ENCODE measurements around the gene VAV2. TPM values are rescaled to one million over a fixed set of nuclear protein-coding genes. Genes with fewer than 3 reads are reported as not detected.

Gene VAV2
- total and polyA plus RNA-seq, 7 donors: 3.8 to 23.3 (median 7.2) TPM

DNA sequence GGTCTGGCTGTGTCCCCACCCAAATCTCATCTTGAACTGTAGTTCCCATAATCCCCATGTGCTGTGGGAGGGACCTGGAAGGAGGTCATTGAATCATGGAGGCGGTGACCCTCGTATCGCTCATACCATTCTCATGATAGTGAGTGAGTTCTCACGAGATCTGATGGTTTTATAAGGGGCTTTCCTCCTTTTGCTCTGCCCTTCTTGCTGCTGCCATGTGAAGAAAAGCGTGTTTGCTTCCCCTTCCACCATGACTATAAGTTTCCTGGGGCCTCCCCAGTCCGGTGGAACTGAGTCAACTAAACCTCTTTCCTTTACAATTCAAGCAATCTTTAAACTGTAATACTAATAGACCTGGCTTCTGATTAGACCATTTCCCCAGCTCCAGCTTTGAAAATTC is 161.8 kb downstream of the VAV2 start:
- DNase-seq: no peak
- no peaks in the 10 kb centered on the region for H3K27me3 ChIP-seq
- H3K36me3 ChIP-seq: no peaks in the 10 kb centered on the region
- no peak overlapping the region for H3K27ac ChIP-seq
- H3K4me3 ChIP-seq: no peak overlapping the region
- TF ChIP-seq EP300 (IDR thresholded peaks at IDR 0.05) (no peak), POLR2AphosphoS5 (IDR thresholded peaks at IDR 0.05) (no peak), POLR2A (IDR thresholded peaks at IDR 0.05) (no peak), CTCF (IDR thresholded peaks at IDR 0.05) (no peak)
- 83 to 88% methylated on average over 6 of the region's 6 CpGs for WGBS, 2 donors
- no peaks in the 10 kb centered on the region for H3K9me3 ChIP-seq
- intact Hi-C loops (cut with DNase I): no loop called here
- peaks cover 0 to 11% (median 0%) of the 10 kb centered on the region in 4 donors for H3K4me1 ChIP-seq

DNA sequence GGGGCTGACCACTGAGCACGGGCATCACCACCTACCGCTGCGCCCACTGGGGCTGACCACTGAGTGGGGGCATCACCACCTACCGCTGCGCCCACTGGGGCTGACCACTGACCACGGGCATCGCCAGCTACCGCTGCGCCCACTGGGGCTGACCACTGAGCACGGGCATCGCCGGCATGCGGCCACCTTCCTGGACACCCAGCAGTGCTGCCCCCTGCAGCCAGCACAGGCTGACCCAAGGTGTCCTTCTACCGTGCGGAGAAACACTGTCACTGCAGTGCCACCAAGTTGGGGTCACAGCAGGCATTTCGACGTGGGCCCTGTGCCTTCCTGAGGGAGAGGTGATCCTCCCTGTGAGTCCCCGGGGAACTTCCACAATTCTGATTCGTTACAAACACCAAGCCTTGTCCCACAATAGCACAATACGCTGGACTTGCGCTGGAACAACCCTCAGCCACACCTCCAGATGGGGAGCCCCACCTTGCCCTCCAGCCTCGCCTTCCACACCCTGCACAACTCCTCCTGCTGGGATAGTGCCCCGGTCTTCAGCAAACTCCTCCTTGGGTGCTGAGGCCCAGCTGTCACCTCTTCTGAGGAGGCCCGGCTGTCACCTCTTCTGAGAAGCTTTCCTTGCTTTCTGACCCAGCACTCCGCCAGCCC is 163.7 kb downstream of the VAV2 start:
- no peak for DNase-seq
- intact Hi-C loops (cut with DNase I): no loop called here
- H3K9me3 ChIP-seq: no peaks in the 10 kb centered on the region
- H3K4me1 ChIP-seq: peaks cover 0 to 11% (median 0%) of the 10 kb centered on the region in 4 donors
- no peaks in the 10 kb centered on the region for H3K27me3 ChIP-seq
- H3K36me3 ChIP-seq: no peaks in the 10 kb centered on the region
- 80 to 82% methylated on average over 19 to 21 of the region's 25 CpGs for WGBS, 2 donors
- TF ChIP-seq EP300 (IDR thresholded peaks at IDR 0.05) (no peak), POLR2AphosphoS5 (IDR thresholded peaks at IDR 0.05) (no peak), CTCF (IDR thresholded peaks at IDR 0.05) (no peak), POLR2A (IDR thresholded peaks at IDR 0.05) (no peak)
- H3K4me3 ChIP-seq: no peak overlapping the region
- no peak overlapping the region for H3K27ac ChIP-seq

DNA sequence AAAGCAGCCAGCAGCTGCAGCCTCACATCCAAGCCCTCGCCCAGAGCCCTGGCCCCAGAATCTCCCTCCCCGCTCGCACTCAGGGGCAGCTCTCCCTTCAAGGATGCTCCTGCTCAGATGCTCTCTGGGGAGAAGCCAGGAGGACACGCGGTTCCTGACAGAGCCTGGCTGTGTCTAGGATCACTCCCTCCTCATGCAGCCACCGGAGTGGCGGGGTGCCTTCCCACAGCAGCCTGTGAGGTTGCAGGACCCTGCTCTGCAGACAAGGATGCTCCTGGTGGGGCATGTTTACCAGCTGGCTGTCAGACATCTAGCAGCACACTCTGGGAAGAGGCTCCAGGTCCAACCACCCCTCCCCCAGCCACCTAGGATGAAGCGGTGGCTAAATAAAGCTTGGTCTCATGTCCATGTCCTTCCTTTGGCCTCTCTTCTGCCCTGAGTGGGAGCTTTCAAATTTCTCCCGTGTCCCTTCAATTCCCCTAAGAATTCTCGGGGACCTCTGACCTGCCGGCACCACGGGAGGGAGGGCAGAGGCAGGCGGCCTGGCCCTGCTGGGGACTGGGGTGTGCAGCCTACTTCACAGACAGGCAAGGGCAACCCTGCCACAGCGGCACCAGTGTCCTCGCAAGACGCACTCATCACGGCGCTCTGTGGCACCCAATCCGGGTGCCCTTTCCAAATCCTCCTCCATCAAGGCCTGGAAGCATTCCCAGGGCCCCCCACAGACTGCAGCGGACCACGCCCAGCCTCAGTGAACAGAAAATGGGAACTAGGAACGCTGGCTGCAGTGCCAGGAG is 165.6 kb downstream of the VAV2 start:
- Histone ChIP-seq H3K27me3 (no peaks in the 10 kb centered on the region), H3K9me3 (no peaks in the 10 kb centered on the region), H3K4me1 (peaks cover 0 to 11% (median 0%) of the 10 kb centered on the region in 4 donors), H3K36me3 (no peaks in the 10 kb centered on the region), H3K27ac (peak overlapping the region in 1 of 4 donors; percentile 3), H3K4me3 (no peak overlapping the region)
- intact Hi-C loops (cut with DNase I): no loop called here
- DNase-seq: no peak
- TF ChIP-seq POLR2AphosphoS5 (IDR thresholded peaks at IDR 0.05) (no peak), CTCF (IDR thresholded peaks at IDR 0.05) (no peak), EP300 (IDR thresholded peaks at IDR 0.05) (no peak), POLR2A (IDR thresholded peaks at IDR 0.05) (no peak)
- 86 to 87% methylated on average over 22 of the region's 22 CpGs for WGBS, 2 donors

- no peak for DNase-seq
- H3K9me3 ChIP-seq: no peaks in the 10 kb centered on the region
- H3K4me1 ChIP-seq: peaks cover 0 to 11% (median 0%) of the 10 kb centered on the region in 4 donors
- WGBS, 2 donors: 64 to 78% methylated on average over 17 of the region's 17 CpGs
- TF ChIP-seq EP300 (IDR thresholded peaks at IDR 0.05) (no peak), CTCF (IDR thresholded peaks at IDR 0.05) (no peak), POLR2A (IDR thresholded peaks at IDR 0.05) (no peak), POLR2AphosphoS5 (IDR thresholded peaks at IDR 0.05) (no peak)
- no peak overlapping the region for H3K4me3 ChIP-seq
- no peaks in the 10 kb centered on the region for H3K36me3 ChIP-seq
- H3K27me3 ChIP-seq: no peaks in the 10 kb centered on the region
- intact Hi-C loops (cut with DNase I): no loop called here
- peak overlapping the region in 1 of 4 donors; percentile 3 for H3K27ac ChIP-seq
Observed at GRCh38 chr9:133825555-133826218, 166.4 kb downstream of the VAV2 start.

Measured in sigmoid colon (tissue), 7 donors.